Left renal pelvis (tissue), 4 donors: ENCODE results near the gene GPC5. TPM values are rescaled to one million over a fixed set of nuclear protein-coding genes. Genes with fewer than 3 reads are reported as not detected.
"Not testable (repeated sequence)": the region's sequence is repeated elsewhere in the genome, so short reads cannot be mapped to it uniquely, and the experiment has no call there.

ENCODE experiments used
- DNase-seq, 4 donors: peaks; one replicate each; pipeline ENCODE4 v3.0.0-alpha.2; 2013; ENCODE audit warnings: low read depth in 4 of 4, low spot score in 3 of 4
- polyA plus RNA-seq, 4 donors: library from polyadenylated mRNA; unstranded; fragments of 120-200 nt; gene quantifications; one replicate each; pipeline ENCODE4 v1.2.1, GENCODE V29; 2013; ENCODE audit not compliant: insufficient read length in 4 of 4

The GPC5 gene
- polyA plus RNA-seq, 4 donors = 1.8 to 5.2 (median 3.4) TPM

DNA sequence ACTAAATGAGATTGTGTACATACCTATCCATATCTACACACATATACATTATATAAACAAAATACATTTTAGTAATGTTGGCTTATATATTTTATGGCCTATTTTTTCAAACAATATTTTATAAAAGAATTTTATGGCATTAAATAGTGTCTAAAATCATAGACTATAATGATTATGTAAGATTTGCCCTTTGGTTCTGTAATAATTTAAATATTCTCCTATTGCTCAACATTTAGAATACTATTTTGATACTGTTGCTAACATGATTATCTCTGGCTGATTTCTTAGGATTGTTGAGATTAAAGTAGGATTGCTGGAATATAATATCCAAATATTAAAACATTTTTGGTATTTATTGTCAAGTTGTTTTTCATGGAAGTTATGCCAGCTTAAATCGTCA, 1263.0 kb downstream of the GPC5 start:
- DNase-seq = no peak

DNA sequence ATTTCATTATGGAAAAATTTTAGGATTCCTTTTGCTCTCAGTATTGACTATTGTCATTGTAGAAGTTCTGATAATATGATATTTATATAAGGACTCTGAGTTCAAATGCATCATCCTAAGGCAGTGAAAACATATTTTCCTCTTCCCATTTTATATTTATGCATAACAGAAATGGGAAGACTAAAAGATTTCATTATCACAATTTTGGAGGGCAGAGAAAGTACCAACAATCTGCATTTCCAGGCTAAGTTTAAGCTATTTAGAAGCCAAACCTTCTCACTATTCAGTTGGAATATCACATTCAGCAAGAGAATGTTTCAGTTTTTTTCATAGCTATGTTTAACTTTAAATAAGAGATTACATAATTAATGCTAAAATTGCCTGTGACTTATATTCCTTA, 1269.7 kb downstream of the GPC5 start:
- DNase-seq = no peak

DNA sequence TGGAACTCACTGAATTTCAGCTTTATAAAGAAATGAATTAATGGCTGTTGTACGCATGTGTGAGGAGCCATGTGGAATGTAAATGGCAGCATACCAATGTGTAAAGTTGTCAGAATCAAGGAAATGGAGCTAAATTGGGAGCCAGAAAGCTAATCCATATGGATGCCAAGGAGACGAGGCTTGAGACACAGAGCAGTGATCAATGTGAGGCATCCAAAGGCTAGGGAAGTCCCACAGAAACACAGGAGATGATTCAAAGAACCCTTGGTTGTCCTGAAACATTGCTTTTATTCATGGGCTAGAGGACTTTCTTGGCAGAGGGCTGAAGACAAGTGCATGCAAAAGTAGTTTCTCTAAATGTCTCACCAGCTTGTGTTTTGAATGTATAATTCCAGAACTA, 1271.7 kb downstream of the GPC5 start:
- no peak for DNase-seq

DNA sequence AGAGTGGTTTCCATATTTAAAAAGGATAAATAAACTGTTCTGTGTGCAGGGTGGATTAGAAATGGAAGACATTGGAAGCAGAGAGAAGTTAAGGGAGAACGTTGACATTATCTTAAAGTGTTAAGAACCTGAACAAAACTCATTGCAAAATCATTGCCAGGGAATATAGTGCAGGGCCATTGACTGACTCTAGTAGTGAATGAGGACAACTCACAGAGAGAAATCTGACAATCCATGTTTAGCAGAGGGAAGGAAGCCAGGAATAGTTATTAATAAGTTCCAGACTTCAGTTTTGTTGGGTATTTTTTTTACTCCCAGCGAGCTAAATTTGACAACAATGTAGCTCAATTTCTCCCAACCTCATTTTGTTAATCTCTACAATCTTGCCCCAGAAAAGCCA, 1273.4 kb downstream of the GPC5 start:
- DNase-seq = no peak

DNA sequence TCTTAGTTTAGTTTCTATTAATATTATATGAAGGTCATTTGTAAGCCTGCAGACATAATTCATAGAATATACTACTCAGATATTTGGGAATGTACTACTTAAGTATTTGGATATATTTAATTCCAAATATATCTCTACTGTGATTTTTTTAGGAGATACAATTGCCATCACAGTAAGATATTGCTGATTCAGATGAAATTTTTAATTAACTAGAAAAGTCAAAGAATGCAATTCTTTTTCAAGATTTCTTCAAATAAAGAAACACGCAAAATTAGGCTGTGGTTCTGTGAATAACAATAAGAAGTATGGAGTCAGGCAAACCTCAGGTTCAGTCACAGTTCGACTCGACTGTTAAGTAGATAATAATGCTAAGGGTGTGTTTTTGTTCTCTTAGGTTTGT, 1277.8 kb downstream of the GPC5 start:
- DNase-seq = no peak

DNA sequence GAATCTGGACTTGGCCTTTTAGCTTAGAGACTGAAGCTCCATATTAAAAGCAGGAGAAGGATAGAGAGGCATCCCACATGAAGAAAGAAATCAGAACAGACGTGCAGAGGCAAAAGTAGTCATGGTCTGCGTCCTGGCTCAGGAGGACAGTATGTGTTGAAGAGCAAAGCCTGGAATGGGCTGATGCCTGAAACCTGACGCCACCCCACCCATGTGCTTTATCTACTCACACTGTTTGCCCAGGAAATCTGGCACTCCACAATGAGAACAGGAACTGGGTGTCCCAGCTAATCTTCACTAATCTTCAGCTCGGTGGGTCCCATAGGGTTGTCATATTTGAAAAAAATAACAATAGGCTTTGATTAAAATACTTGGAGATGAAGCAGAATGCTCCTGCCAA, 1279.2 kb downstream of the GPC5 start:
- DNase-seq = no peak

DNA sequence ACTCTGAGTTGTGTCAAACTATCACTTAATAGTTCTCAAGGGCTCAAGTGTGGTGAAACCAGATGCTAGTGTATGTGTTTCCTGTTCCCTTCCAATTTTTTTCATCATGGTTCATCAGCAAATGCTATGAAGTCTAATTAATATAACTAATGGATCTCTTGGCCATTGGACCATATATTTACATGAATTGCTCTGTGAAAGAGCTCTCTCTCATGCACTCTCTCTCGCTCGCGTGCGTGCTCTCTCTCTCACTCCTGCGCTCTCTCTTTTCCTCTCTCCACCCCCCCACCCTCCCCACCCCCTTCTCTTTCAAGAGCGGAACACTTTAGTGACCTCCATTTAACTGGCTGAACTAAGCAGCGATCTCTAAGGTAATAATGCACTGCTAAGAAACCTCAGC, 1281.2 kb downstream of the GPC5 start:
- DNase-seq = no peak

DNA sequence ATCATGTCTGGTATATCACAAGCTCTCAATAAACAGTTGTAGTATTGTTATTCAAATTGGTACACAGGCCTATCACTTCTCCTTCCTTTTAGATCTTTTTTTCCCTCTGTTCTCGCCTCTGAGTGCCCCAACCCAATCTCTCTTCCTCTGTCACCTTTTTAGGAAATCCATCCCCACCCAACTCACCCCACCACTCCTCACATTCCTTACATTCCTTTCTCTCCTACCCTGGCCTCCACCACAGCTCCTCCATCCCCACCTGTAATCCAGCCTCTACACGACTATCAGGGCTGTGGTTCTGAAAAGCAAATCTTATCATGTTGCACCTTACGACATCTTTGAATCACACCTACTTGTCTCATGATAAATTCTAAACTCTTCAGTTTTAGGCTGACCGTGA, 1282.8 kb downstream of the GPC5 start:
- no peak for DNase-seq

DNA sequence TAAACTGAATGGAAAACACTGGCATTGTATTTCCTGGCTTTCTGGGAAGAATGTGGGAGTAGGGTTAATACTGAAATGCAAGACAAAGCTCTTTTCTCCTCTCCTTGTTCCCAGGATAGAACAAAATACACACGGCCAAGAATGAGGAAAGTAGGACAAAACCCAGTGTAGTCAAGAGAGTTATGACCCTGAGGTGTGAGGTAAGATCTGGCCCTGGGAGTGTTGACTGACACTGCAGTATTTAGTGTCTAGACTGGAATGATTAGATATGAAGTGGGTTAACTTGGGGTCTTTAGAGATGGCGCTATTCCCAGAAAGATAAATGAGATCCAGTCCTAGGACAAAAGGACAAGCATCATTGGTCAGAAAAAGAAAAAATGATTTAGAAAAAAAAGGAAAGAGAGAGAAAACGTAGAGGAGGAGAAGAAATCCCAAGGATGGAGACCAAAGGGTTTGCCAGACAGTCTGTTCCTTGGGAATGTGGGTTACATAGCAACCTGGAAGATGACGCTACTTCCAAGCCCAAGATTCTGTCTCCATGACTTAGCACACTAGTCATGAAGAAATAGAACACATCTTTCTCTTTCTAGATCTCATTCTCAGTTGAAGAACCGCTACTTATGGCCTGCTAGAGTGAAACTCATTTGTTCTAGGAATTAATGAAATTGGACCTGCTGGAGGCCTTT, 1284.6 kb downstream of the GPC5 start:
- no peak for DNase-seq

DNA sequence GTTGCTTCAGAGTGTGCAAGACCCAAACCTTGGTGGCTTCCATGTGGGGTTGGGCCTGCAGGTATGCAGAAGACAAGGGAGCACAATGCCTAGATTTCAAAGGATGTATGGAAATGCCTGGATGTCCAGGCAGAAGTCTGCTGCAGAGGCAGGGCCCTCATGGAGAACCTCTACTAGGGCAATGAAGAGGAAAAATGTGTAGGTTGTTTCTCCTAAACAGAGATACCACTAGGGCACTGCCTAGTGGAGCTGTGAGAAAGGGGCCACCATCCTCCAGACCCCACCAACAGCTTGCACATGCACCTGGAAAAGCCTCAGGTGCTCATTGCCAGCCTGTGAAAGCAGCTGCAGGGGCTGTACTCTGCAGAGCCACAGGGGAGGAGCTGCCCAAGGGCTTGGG, 1295.6 kb downstream of the GPC5 start:
- DNase-seq = no peak

DNA sequence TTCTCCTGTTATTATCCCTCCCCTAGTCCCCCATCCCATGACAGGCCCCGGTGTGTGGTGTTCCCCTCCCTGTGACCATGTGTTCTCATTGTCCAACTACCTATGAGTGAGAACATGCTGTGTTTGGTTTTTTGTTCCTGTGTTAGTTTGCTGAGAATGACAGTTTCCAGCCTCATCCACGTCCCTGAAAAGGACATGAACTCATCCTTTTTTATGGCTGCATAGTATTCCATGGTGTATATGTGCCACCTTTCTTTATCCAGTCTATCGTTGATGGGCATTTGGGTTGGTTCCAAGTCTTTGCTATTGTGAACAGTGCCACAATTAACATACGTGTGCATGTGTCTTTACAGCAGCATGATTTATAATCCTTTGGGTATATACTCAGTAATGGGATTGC, 1297.4 kb downstream of the GPC5 start:
- not testable (repeated sequence) for DNase-seq

DNA sequence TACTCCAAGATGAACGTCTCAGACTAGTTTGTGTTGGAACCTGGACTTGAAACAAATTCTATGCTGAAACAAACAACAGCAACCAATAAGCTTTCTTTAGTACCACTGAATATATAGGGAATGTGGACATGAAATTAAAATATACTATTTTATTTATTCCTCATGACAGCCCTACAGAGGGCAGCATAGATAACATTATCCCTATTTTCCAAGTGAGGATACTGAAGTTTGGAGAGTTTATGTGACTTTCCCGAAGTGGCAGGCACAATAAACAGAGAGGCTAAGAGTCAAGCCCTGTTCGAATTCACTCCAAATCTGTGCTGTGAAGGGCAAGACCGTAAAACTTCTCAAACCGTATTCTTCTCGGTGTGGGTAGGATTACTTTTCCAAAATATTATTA, 1318.3 kb downstream of the GPC5 start:
- DNase-seq = no peak

DNA sequence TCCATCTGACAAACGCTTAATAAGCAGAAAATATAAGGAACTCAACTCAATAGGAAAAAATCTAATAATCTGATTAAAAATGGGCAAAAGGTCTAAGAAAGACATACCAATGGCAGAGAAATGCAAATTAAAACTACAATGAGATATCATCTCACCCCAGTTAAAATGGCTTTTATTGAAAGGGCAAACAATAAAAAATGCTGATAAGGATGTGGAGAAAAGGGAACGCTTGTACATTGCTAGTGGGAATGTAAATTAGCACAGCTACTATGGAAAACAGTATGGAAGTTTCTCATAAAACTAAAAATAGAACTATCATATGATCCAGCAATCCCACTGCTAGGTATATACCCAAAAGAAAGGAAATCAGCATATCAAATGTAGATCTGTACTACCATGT, 1319.4 kb downstream of the GPC5 start:
- no peak for DNase-seq

DNA sequence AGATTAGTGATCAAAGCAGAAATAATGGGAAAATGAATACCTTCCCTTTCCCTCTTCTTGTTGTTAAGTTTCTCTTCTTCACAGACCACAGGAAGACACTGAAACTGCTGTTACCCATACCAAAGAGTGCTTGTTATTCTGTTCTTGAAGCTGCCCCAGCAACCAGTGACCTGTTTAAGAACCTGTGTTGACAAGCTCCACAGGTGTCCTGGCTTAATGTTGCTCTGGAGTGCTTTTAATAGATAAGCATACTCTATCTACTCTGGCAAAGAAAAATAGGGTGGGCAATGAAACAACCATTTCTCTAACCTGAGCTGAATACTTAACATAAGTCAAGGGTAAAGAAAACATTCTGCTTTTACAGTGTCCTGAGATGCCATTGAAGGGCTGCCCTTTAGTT, 1321.4 kb downstream of the GPC5 start:
- no peak for DNase-seq

DNA sequence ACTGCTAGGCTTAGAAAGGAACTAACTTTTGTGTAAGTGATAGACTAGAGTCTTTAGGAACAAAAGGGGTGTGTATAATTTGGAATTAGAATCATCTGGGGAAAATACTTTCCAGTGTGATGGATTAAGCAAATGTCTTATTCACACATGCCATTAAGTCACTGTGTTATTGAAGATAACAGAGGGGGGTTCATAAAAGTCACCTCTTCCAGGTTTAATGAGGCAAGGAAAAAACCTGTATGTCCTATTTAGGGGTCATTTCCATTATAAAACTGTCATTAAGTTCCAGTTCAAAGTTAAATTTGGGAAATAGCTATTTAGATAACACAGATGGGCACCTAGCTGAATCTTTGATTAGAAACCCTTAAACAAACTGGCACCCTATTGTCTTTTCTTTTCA, 1323.2 kb downstream of the GPC5 start:
- no peak for DNase-seq

DNA sequence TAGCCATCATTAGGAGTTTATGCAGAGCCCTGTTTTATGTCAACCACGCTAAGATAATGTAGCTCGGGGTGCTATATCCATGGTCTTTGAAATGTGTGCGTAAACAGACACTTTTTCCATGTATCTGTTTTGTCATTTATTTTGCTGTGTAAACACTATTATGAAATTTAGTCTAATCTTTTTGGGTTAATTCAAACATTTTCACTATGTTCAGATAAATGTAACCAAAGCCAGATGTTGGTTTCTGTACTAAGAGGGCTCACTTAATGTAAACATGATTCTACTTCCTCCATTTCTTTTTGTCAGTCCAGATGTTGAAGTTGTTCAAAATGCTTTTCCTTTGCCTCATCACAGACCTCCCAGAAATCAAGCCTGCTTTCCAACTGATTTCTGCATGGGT, 1328.7 kb downstream of the GPC5 start:
- no peak for DNase-seq

DNA sequence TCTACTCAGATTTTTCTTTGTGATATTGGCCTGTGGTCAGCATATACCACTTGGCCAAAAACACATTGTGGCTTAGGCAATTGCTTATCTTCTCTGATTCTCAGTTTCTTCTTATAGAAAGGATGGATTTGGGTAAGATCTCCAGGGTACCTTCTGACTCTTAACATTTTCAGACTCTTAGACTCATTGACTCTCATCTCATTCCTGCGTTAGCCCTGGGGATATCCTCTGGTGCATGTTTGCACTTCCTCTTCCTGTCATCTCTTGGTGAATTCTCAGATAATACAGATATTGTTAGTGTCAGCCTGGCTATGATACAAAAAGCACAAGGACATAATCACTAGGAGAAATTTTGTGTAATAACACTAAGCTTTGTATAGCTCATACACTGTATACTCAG, 1335.6 kb downstream of the GPC5 start:
- no peak for DNase-seq

DNA sequence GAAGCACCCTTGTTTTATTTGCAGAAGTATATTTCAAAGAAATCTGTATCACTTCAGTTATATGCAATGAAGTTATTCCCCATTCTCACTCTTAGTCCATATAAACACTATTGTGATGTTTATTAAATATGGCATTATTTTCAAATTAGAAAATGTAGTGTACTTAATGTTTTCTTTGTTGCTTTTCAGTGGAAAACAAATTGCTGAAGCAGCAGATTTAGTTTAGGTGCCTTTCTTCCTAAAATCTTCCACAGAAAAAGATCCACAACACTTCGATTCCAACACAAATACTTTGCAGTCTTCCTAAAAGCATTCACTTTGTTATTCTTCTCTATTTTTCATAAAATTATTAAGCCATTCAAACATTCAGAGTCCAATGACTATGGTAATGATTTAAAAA, 1336.1 kb downstream of the GPC5 start:
- DNase-seq = no peak

DNA sequence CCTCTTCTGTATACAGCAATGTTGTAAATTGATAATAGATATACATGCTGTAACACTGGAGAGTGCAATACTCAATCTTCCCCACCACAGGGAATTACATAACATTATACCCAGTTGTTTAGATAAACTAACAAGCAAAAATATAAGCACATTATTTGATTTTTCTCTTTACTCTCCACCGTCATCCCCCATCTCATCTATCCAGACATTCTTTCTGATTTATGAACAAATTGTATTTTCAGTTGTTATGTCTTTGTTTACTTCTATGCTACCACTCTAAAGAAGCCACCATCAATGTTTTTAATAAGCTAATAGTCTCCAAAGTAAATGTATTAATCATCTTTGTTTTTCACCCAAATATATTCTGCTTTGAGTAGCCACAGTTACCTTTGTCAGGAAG, 1337.5 kb downstream of the GPC5 start:
- no peak for DNase-seq

DNA sequence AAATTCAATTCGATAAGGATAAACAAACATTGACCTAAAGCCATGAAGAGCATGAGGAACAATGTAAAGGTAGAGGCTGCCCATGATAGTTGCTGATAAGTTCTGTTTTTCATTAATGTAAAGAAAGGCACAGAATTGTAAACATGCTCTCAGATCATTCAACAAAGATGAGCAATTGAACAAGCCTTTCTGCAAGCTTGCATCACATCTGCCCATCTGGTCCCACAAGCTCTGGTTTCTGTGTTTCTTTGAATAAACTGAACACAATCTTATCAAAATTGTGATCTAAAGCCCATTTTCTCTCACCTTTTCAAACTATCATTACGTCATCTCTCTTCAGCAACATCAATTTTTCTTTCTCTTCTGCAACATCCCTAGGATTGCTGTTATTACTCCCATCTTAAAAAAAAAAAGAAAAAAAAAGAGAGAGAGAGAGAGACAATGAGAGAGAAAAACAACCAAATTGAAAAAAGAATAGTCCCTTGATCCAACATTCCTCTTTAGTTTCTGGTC, 1340.9 kb downstream of the GPC5 start:
- no peak for DNase-seq

DNA sequence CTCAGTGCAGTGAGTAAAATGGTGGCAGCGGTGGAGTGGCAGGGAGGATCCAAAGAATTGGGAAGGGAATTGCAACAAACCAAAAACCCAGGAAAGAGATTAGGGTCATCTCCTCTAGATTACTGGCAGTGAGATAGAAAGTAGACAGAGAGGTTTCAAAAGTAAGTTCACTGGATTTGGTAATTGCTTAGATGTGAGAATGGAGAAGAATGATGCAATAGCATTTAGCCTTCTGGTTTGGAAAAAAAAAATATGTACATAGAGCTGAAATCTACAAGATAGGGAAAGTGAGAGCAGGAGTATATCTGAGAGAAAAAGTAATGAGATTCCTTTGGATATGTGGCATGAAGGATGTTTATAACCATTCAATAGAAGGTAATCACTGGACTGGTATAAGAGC, 1345.6 kb downstream of the GPC5 start:
- DNase-seq = no peak

DNA sequence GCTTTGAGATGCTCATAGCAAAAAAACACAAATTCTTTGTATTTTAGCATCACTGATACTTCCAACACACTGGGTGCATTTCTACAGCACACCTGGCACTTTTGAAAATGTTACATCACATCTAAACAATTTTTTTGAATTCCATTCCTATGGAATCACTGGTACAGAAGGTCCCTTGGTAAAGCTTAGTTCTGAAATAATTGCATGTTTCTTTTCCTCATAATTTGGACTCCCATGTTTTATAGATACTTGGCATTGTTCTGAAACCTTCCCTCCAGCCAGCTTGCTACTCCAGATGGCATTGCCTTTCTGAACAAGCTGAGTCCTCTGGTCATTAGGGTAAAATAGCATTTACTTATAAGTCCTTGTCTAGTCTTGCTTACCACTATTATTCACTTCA, 1346.8 kb downstream of the GPC5 start:
- DNase-seq = no peak

DNA sequence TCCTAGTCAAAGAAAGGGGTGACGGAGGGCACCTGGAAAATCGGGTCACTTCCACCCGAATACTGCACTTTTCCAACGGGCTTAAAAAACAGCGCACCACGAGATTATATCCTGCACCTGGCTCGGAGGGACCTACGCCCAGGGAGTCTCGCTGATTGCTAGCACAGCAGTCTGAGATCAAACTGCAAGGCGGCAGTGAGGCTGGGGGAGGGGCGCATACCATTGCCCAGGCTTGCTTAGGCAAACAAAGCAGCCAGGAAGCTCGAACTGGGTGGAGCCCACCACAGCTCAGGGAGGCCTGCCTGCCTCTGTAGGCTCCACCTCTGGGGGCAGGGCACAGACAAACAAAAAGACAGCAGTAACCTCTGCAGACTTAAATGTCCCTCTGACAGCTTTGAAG, 1354.3 kb downstream of the GPC5 start:
- not testable (repeated sequence) for DNase-seq
